Right atrium auricular region (tissue), 2 donors: Measurements from ENCODE around the gene SLC36A3. TPM values are rescaled to one million over a fixed set of nuclear protein-coding genes. Genes with fewer than 3 reads are reported as not detected.
A peak's percentile ranks its signal among the peaks of the same experiment; 100 is the strongest.
"Not testable (repeated sequence)": the region's sequence is repeated elsewhere in the genome, so short reads cannot be mapped to it uniquely, and the experiment has no call there.

Experiments
- DNase-seq: peaks from one replicate; pipeline ENCODE4 v3.0.0-alpha.2; 2019; ENCODE audit warnings: low spot score
- H3K27ac ChIP-seq, 2 donors: fragments of 200-600 bp; sonication (generic); 1 replicate in 1 of 2; 2 replicates in 1 of 2; pipeline ENCODE4 v1.5.1; 2016 to 2019
- H3K27me3 ChIP-seq, 2 donors: fragments of 200-600 bp; sonication (generic); one replicate each; pipeline versions ENCODE4 v1.5.1 to v1.6.0; 2017 to 2019
- H3K36me3 ChIP-seq: fragments of 200-600 bp; sonication (generic); one replicate; pipeline ENCODE4 v1.5.1; 2016
- H3K4me1 ChIP-seq, 2 donors: fragments of 200-600 bp; sonication (generic); one replicate each; pipeline versions ENCODE4 v1.5.1 to v1.6.0; 2017 to 2019
- H3K4me3 ChIP-seq, 2 donors: fragments of 200-600 bp; sonication (generic); 1 replicate in 1 of 2; 2 replicates in 1 of 2; pipeline ENCODE4 v1.5.1; 2017 to 2019; ENCODE audit warnings: mild to moderate bottlenecking in 1 of 2, moderate library complexity in 1 of 2
- H3K9me3 ChIP-seq, 2 donors: fragments of 200-600 bp; sonication (generic); one replicate each; pipeline ENCODE4 v1.5.1; 2019
- total RNA-seq, 2 donors: library from RNA; depleted of rRNA; stranded (reverse); fragments of >200 nt; gene quantifications; one replicate each; pipeline ENCODE4 v1.1.0, GENCODE V29; 2016
- TF ChIP-seq, protein P1 (sequence below), 2 donors: fragments of 200-600 bp; sonication (generic); IDR thresholded peaks; one replicate each; pipeline ENCODE4 v1.5.1; 2019; ENCODE audit warnings: antibody characterized with exemption in 2 of 2

Gene SLC36A3
- total RNA-seq, 2 donors from 2014 or later = not detected

DNA sequence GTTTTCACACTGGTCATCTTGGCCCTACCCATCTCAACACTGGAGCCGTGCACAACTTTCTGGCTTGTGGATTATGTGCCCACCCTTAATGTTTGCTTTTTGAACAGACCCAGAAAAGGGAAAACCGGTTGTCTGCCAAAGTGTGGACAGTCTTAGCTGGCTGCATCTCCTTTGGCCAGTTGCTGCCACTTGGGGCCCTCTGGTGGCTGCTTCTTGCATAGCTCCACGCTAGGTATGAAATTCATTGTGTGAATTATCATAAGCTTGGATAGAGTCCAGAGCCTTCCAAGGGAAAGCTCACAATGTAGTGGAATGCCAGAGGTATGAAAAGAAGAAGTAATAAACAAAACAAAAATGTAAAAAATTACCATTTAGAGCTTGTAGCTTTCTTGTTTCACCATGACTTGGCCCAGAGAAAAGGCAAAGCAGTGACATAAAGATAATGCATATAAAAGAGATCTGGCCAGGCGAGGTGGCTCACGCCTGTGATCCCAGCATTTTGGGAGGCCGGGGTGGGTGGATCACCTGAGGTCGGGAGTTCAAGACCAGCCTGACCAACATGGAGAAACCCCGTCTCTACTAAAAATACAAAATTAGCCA is 12.5 kb upstream of the SLC36A3 start:
- Histone ChIP-seq H3K27ac (no peak overlapping the region), H3K9me3 (peaks cover 0 to 3% of the 10 kb centered on the region in 2 donors), H3K36me3 (no peaks in the 10 kb centered on the region), H3K27me3 (no peaks in the 10 kb centered on the region), H3K4me1 (no peaks in the 10 kb centered on the region), H3K4me3 (no peak overlapping the region)
- DNase-seq = peak; percentile 79
- TF ChIP-seq, protein P1, sequence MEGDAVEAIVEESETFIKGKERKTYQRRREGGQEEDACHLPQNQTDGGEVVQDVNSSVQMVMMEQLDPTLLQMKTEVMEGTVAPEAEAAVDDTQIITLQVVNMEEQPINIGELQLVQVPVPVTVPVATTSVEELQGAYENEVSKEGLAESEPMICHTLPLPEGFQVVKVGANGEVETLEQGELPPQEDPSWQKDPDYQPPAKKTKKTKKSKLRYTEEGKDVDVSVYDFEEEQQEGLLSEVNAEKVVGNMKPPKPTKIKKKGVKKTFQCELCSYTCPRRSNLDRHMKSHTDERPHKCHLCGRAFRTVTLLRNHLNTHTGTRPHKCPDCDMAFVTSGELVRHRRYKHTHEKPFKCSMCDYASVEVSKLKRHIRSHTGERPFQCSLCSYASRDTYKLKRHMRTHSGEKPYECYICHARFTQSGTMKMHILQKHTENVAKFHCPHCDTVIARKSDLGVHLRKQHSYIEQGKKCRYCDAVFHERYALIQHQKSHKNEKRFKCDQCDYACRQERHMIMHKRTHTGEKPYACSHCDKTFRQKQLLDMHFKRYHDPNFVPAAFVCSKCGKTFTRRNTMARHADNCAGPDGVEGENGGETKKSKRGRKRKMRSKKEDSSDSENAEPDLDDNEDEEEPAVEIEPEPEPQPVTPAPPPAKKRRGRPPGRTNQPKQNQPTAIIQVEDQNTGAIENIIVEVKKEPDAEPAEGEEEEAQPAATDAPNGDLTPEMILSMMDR (IDR thresholded peaks at IDR 0.05) = peak; percentile 85 to 88

DNA sequence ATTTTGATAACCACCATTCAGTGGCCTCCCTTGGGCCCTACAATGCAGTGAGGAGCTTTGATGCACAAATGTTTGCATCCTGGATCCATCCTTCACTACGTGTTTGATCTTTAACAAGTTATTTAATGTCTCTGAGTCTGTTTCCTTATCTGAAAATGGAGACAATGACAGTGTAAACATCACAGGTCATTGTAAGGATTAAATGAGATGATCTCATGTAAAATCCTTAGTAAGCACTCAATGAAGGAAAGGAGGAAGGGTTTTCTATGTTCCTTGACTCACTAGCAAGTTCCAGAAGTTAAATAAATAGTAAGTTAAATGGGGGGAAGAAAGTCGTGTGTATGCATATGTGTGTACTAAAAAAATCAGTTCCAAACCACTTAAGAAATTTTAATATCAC is 9.8 kb upstream of the SLC36A3 start:
- Histone ChIP-seq H3K36me3 (no peaks in the 10 kb centered on the region), H3K9me3 (peaks cover 0 to 12% of the 10 kb centered on the region in 2 donors)
- TF ChIP-seq, protein P1 (IDR thresholded peaks at IDR 0.05) = no peak

DNA sequence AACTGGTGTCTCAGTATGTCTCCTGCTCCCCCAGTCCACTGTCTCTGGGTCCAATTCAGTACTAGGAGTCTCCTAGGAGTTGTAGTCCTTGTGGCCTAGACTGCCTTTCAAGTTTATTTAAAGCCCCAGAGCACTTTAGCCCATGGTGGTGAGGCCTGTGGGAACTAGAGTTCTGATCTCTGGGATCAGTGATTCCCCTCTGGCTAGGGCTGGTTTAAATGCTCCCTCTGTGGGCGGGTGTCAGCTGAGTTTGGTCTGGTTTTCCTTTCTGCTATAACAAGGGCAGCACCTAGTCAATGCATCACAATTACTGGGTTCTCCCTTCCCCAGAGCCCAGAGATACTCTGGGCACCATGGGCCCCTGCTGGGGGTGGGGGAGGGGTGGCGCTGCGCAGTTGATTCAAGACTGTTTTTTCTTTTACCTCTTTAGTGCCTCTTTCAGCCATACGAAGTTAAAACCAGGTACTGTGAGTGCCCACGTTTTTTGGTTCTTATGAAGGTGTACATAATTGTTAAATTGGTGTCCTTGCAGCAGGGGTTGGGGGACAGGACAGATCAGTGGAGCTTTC is 9.3 kb upstream of the SLC36A3 start:
- Histone ChIP-seq H3K27ac (no peak overlapping the region), H3K4me1 (no peaks in the 10 kb centered on the region), H3K27me3 (no peaks in the 10 kb centered on the region), H3K9me3 (peaks cover 0 to 12% of the 10 kb centered on the region in 2 donors), H3K36me3 (no peaks in the 10 kb centered on the region), H3K4me3 (no peak overlapping the region)
- TF ChIP-seq, protein P1 (IDR thresholded peaks at IDR 0.05) = no peak
- no peak for DNase-seq

More for the DNA sequence above, 9.8 kb upstream of the SLC36A3 start:
- Histone ChIP-seq H3K27me3 (no peaks in the 10 kb centered on the region), H3K27ac (no peak overlapping the region), H3K4me3 (no peak overlapping the region), H3K4me1 (no peaks in the 10 kb centered on the region)
- DNase-seq = no peak

DNA sequence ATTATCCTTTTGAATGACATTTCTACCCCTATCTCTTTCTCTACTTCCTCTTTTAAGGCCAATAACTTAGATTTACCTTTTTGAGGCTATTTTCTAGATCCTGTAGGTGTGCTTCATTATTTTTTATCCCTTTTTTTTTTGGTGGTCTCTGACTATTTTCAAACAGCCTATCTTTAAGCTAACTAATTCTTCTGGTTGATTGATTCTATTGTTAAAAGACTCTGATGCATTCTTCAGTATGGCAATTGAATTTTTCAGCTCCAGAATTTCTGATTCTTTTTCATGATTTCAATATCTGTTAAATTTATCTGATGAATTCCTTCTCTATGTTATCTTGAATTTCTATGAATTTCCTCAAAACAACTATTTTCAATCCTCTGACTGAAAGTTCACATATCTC is 7.4 kb upstream of the SLC36A3 start:
- H3K4me1 ChIP-seq = no peaks in the 10 kb centered on the region
- H3K4me3 ChIP-seq = no peak overlapping the region
- no peak overlapping the region for H3K27ac ChIP-seq
- no peaks in the 10 kb centered on the region for H3K27me3 ChIP-seq
- H3K36me3 ChIP-seq = no peaks in the 10 kb centered on the region
- DNase-seq = no peak
- H3K9me3 ChIP-seq = peaks cover 0 to 12% of the 10 kb centered on the region in 2 donors
- TF ChIP-seq, protein P1 (IDR thresholded peaks at IDR 0.05) = no peak

DNA sequence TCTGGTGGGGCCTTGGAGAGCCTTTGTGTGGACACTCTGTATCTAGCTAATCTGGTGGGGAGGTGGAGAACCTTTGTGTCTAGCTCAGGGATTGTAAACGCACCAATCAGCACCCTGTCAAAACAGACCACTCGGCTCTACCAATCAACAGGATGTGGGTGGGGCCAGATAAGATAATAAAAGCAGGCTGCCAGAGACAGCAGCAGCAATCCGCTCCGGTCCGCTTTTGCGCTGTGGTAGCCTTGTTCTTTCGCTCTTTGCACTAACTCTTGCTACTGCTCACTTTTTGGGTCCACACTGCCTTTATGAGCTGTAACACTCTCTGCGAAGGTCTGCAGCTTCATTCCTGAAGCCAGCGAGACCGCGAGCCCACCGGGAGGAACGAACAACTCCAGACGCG is 6.3 kb upstream of the SLC36A3 start:
- H3K9me3 ChIP-seq = peaks cover 0 to 12% of the 10 kb centered on the region in 2 donors
- not testable (repeated sequence) for DNase-seq

DNA sequence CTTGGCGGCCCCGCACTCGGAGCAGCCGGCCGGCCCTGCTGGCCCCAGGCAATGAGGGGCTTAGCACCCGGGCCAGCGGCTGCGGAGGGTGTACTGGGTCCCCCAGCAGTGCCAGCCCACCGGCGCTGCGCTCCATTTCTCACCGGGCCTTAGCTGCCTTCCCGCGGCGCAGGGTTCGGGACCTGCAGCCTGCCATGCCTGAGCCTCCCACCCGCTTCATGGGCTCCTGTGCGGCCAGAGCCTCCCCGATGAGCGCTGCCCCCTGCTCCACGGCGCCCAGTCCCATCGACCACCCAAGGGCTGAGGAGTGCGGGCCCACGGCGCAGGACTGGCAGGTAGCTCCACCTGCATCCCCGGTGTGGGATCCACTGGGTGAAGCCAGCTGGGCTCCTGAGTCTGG is 5.7 kb upstream of the SLC36A3 start:
- H3K4me1 ChIP-seq, H3K27ac ChIP-seq, H3K27me3 ChIP-seq, H3K4me3 ChIP-seq, H3K36me3 ChIP-seq, DNase-seq: not testable (repeated sequence)
- peaks cover 0 to 12% of the 10 kb centered on the region in 2 donors for H3K9me3 ChIP-seq

More for the DNA sequence above, 6.3 kb upstream of the SLC36A3 start:
- not testable (repeated sequence) for H3K4me3 ChIP-seq, H3K27me3 ChIP-seq, H3K36me3 ChIP-seq, H3K27ac ChIP-seq, H3K4me1 ChIP-seq
